ENCODE measurements around the gene NAV2.

NAV2 gene

GRCh38 chr11:19976281-19976941, 263.8 kb downstream of the NAV2 start:
- in situ Hi-C loops (cut with HindIII; ENCODE audit: low sequenced_read_pairs), result no loop called here
- H3K4me3 ChIP-seq (ENCODE audit: low read depth, low read length), result no peak overlapping the region
- TF ChIP-seq CTCF (IDR thresholded peaks at IDR 0.05; ENCODE audit: low read depth, low read length, missing control alignments), result no peak
- DNase-seq (ENCODE audit: low read depth), result no peak

- in situ Hi-C loops (cut with HindIII; ENCODE audit: low sequenced_read_pairs), result no loop called here
- no peak for TF ChIP-seq CTCF (IDR thresholded peaks at IDR 0.05; ENCODE audit: low read depth, low read length, missing control alignments)
- H3K4me3 ChIP-seq (ENCODE audit: low read depth, low read length), result no peak overlapping the region
- DNase-seq (ENCODE audit: low read depth), result no peak
These were observed 265.3 kb downstream of the NAV2 start for GRCh38 chr11:19977941-19978340.

- TF ChIP-seq CTCF (IDR thresholded peaks at IDR 0.05; ENCODE audit: low read depth, low read length, missing control alignments), result no peak
- H3K4me3 ChIP-seq (ENCODE audit: low read depth, low read length), result no peak overlapping the region
- DNase-seq (ENCODE audit: low read depth), result peak; percentile 66
- in situ Hi-C loops (cut with HindIII; ENCODE audit: low sequenced_read_pairs), result no loop called here
These were observed 266.3 kb downstream of the NAV2 start for GRCh38 chr11:19978668-19979518.

- no peak overlapping the region for H3K4me3 ChIP-seq (ENCODE audit: low read depth, low read length)
- no peak for TF ChIP-seq CTCF (IDR thresholded peaks at IDR 0.05; ENCODE audit: low read depth, low read length, missing control alignments)
- no peak for DNase-seq (ENCODE audit: low read depth)
- in situ Hi-C loops (cut with HindIII; ENCODE audit: low sequenced_read_pairs), result no loop called here
These were observed 266.8 kb downstream of the NAV2 start for GRCh38 chr11:19979519-19979845.

- in situ Hi-C loops (cut with HindIII; ENCODE audit: low sequenced_read_pairs), result no loop called here
- no peak overlapping the region for H3K4me3 ChIP-seq (ENCODE audit: low read depth, low read length)
- DNase-seq (ENCODE audit: low read depth), result no peak
- TF ChIP-seq CTCF (IDR thresholded peaks at IDR 0.05; ENCODE audit: low read depth, low read length, missing control alignments), result no peak
These were observed 267.8 kb downstream of the NAV2 start for GRCh38 chr11:19980388-19980787.

GRCh38 chr11:19980957-19981669, 268.5 kb downstream of the NAV2 start:
- no peak for DNase-seq (ENCODE audit: low read depth)
- TF ChIP-seq CTCF (IDR thresholded peaks at IDR 0.05; ENCODE audit: low read depth, low read length, missing control alignments), result no peak
- in situ Hi-C loops (cut with HindIII; ENCODE audit: low sequenced_read_pairs), result no loop called here
- H3K4me3 ChIP-seq (ENCODE audit: low read depth, low read length), result no peak overlapping the region

All from astrocyte of the cerebellum (primary cell).